HL-60 (cell line): ENCODE results near the gene VPS13C.

Source experiments
- CTCF ChIP-seq: IDR thresholded peaks from one replicate; pipeline ENCODE4 v1.5.1; 2011; ENCODE audit warnings: low read length, control low read depth, inconsistent platforms; ENCODE audit not compliant: insufficient read depth
- POLR2AphosphoS5 ChIP-seq: IDR thresholded peaks from 2 replicates; pipeline ENCODE4 v1.6.1; 2012; ENCODE audit warnings: low read depth

DNA sequence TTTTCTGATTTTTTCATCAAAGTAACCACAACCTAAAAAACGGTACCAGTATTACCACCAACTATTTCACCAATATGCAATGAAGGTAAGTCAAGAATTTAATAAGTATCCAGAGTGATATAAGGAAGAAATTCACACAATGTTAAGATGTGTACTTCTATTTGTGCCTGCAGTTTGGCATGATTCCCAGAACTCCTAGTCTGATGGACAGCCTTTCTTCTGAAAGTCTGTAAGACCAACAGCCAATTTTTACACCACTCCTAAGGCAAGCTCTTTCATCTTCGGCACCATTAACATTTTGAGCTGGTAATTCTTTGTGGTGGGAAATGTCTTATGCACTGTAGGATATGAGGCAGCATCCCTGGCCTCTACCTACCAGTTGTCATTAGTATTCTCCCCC lies 108.3 kb downstream of the VPS13C start:
- TF ChIP-seq POLR2AphosphoS5 (no peak), CTCF (no peak)
